ENCODE measurements around the gene PTPRM.

Gene PTPRM

DNA sequence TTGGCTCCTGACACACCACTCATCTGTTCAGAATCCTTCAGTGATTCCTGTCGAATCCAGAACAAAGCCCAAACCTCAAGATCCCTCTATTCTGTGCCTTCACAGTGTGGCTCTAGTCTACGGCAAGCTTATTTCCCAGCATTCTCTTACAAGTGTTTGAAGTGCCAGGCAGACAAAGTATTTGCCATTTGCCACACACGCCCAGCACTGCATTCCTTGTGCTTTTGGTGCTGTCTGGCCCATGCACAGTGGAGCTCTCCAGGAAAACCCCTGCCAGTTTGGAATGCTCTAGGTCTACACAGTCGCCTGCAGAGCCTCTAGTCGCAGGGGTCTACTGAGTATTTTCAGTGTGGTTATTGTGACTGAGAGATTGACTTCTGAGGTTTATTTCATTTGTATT, 783.5 kb downstream of the PTPRM start:
- Histone ChIP-seq H3K4me3 (no peak overlapping the region), H3K36me3 (replicated peaks) (no peaks in the 10 kb centered on the region), H3K27me3 (ENCODE audit: low read depth) (no peaks in the 10 kb centered on the region), H3K4me1 (no peaks in the 10 kb centered on the region), H3K9me3 (no peaks in the 10 kb centered on the region)
- DNase-seq (ENCODE audit: low spot score in 2 of 2), result no peak
- in situ Hi-C loops (cut with MboI; ENCODE audit: low sequenced_read_pairs), result no loop called here

DNA sequence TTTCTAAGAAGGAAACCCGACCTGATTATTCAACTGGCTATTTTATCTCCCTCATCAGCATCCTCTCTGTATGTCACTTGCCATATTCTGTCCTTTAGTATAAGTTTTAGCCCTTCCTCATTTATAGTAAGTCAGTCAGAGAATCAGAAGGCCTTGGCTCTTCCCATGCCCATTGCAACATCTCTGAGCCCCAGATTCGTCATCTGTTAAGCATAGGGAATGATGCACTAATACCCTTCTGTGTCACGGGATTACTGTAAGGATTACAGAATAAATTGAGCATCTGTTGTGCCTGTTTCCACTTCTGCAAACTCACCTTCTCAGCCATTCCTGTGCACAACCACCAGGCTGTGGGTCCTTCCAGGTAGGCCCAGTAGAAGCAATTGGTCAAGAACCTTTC, 784.0 kb downstream of the PTPRM start:
- Histone ChIP-seq H3K4me1 (no peaks in the 10 kb centered on the region), H3K27me3 (ENCODE audit: low read depth) (no peaks in the 10 kb centered on the region), H3K4me3 (no peak overlapping the region), H3K36me3 (replicated peaks) (no peaks in the 10 kb centered on the region), H3K9me3 (no peaks in the 10 kb centered on the region)
- in situ Hi-C loops (cut with MboI; ENCODE audit: low sequenced_read_pairs), result no loop called here
- no peak for DNase-seq (ENCODE audit: low spot score in 2 of 2)

DNA sequence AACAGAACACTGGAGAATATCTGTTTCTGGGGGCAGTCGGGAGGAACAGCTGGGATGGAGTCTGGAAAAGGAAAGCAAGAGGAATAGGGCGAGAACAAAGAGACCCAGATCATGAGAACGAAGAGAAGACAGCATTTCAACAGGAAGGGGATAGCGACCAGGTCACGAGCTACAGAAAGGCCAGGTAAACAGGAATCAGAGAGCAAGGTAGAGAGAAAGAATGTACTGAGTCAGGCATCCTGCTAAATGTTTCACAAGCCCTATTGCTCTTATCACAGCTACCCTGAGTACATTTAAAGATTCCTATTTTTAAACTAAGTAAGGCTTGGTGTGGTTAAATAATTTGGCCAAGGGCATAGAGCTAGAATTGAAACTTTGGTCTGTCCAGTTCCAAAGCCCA, 787.2 kb downstream of the PTPRM start:
- Histone ChIP-seq H3K9me3 (no peaks in the 10 kb centered on the region), H3K36me3 (replicated peaks) (no peaks in the 10 kb centered on the region), H3K4me3 (no peak overlapping the region), H3K4me1 (no peaks in the 10 kb centered on the region), H3K27me3 (ENCODE audit: low read depth) (no peaks in the 10 kb centered on the region; the same call in 1 of the 2 replicates)
- DNase-seq (ENCODE audit: low spot score in 2 of 2), result no peak
- in situ Hi-C loops (cut with MboI; ENCODE audit: low sequenced_read_pairs), result no loop called here

DNA sequence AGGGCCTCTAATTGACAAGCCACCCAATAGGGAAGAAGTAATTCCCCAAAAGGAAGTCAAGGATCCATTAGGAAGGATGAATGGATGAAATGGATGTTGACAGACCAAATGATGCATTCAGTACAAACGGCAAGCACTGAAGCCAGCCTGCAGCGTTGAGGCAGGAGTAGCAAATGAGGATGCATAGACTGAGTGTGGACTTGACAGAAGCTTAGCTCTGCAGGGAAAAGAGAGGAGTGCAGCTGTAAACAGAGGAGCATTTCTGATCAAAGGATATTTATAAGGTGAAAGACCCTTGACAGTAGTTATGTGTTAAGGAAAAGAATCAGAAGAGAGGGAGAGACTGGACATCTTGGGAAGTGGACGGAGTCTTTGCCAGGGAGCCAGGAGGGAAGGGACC, 788.9 kb downstream of the PTPRM start:
- H3K9me3 ChIP-seq, result no peaks in the 10 kb centered on the region
- no peak for DNase-seq (ENCODE audit: low spot score in 2 of 2)
- no peaks in the 10 kb centered on the region for H3K4me1 ChIP-seq
- H3K36me3 ChIP-seq (replicated peaks), result no peaks in the 10 kb centered on the region
- no peaks in the 10 kb centered on the region; the same call in 1 of the 2 replicates for H3K27me3 ChIP-seq (ENCODE audit: low read depth)
- no peak overlapping the region for H3K4me3 ChIP-seq
- in situ Hi-C loops (cut with MboI; ENCODE audit: low sequenced_read_pairs), result no loop called here

DNA sequence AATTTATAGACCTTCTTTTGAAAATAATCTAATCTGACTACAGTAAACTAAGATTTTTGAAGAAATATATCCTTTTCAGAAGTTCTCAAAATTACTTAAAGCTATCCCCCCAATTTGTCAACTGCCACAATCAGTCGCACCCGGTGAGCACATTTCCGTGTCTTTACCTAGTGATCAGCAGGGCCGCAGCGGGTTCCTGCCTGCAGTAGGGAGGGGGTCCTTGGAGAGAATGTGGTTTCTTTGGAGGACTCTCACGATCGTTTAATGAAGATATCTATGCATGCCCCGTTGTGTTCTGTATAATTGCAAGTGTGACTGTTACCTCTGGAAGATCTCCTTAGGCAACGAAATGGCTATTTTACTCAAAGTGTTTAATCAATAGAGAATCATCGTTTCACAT, 790.2 kb downstream of the PTPRM start:
- Histone ChIP-seq H3K27me3 (ENCODE audit: low read depth) (no peaks in the 10 kb centered on the region; the same call in 1 of the 2 replicates), H3K9me3 (no peaks in the 10 kb centered on the region), H3K4me1 (no peaks in the 10 kb centered on the region), H3K4me3 (no peak overlapping the region), H3K36me3 (replicated peaks) (no peaks in the 10 kb centered on the region)
- in situ Hi-C loops (cut with MboI; ENCODE audit: low sequenced_read_pairs), result no loop called here
- DNase-seq (ENCODE audit: low spot score in 2 of 2), result no peak

DNA sequence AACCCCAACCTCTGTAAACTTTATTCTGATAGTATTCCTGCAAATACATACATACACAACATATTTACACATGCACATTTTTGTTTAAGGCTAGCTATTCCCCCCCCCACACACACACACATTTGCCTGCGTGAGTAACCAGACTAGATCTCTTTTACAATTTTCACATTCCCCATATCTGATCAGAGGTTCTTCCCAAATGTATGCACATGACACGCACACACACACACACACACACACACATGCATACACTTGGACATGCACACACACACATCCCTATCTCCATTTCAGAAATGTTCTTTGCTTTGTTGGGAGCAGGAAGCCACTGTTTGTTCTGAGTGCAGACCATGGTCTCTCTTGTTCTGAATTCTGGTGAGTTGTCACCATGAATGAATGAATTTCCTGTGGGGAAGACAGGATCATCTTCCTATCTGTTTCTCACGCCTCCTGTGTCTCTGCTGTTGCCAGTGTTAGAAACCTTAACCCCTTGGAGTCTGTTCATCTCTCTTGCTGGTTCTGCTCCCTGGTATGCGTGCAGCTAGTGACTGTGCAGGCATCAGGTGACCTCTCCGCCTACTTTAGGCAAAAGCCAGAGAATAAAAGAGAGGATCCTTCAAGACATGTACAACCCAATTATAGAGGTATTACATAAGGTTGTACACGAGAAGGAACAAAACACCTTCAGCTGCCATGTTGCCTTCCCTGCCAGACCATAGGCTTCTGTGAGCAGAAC, 791.1 kb downstream of the PTPRM start:
- no peak for DNase-seq (ENCODE audit: low spot score in 2 of 2)
- in situ Hi-C loops (cut with MboI; ENCODE audit: low sequenced_read_pairs), result no loop called here
- H3K36me3 ChIP-seq (replicated peaks), result no peaks in the 10 kb centered on the region
- no peaks in the 10 kb centered on the region for H3K4me1 ChIP-seq
- H3K4me3 ChIP-seq, result no peak overlapping the region
- no peaks in the 10 kb centered on the region; the same call in none of the 2 replicates for H3K27me3 ChIP-seq (ENCODE audit: low read depth)
- no peaks in the 10 kb centered on the region for H3K9me3 ChIP-seq

DNA sequence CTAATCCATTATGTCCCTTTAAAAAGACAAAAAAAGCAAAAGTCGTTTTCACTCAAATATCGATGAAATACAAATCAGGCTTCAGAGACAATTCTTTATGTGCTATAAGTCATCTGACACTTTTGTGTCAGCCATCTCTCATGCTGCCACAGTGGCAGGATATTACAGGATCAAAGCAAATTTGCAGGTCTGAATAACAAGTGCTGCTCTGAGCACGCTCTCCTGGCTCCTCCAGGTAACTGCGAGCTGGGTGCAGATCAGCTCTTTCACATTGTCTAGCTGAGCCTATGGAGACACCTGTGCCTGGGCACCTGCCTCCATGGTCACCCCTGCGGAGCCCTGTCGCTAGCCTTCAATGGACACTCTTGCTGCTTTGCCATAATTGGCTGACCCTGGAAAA, 792.0 kb downstream of the PTPRM start:
- in situ Hi-C loops (cut with MboI; ENCODE audit: low sequenced_read_pairs), result no loop called here
- DNase-seq (ENCODE audit: low spot score in 2 of 2), result no peak
- H3K9me3 ChIP-seq, result no peaks in the 10 kb centered on the region
- H3K27me3 ChIP-seq (ENCODE audit: low read depth), result no peaks in the 10 kb centered on the region; the same call in none of the 2 replicates
- no peaks in the 10 kb centered on the region for H3K36me3 ChIP-seq (replicated peaks)
- no peak overlapping the region for H3K4me3 ChIP-seq
- H3K4me1 ChIP-seq, result no peaks in the 10 kb centered on the region

DNA sequence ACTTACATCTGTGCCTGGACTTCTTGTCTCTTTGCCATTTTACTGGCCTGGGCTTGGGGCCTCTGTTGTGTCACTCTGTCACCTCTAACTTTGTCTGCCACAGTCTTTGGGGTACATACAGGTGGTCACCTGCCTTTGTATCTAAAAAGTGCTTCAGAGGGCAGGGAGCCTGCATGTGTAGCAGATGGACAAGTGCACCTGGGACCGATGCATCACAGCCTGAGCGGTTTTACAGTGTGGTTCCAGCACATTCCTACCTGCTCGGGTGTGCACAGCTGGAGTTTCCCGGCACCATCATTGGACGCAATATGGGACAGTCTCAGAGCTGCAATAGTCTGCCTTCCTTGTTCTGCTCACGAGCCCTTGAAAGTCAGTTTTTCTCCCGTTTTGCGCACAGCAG, 792.4 kb downstream of the PTPRM start:
- no peak for DNase-seq (ENCODE audit: low spot score in 2 of 2)
- no peaks in the 10 kb centered on the region for H3K4me1 ChIP-seq
- in situ Hi-C loops (cut with MboI; ENCODE audit: low sequenced_read_pairs), result no loop called here

DNA sequence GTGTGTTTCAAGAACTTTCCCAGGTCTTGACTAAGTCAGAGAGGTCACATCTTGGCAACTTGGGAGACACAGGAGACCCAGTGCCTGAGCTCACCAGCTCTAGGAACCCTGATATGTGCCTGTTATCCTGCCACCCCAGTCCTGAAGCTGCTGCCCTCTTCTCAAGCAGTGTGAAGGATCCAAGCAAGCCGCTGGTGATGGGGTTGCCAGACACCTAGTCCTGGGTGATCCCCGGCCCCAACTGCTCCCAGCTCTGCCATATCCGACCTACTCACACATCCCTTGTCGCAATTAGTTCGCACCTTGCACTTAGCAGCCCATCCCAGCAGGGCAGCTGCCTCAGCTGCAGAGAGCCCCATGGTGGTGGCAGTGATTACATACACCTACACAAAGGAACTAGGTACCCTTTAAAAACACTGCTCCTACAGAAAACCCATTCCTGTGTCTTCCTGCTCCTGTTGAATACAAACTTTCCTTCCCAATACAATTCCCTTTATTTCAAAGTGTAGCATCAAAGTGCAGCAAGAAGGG, 794.9 kb downstream of the PTPRM start:
- no peak for DNase-seq (ENCODE audit: low spot score in 2 of 2)
- Histone ChIP-seq H3K36me3 (replicated peaks) (no peaks in the 10 kb centered on the region), H3K4me3 (no peak overlapping the region), H3K27me3 (ENCODE audit: low read depth) (peaks cover 7% of the 10 kb centered on the region), H3K9me3 (no peaks in the 10 kb centered on the region), H3K4me1 (no peaks in the 10 kb centered on the region)
- in situ Hi-C loops (cut with MboI; ENCODE audit: low sequenced_read_pairs), result no loop called here

More for the DNA sequence above, 792.4 kb downstream of the PTPRM start:
- Histone ChIP-seq H3K36me3 (replicated peaks) (no peaks in the 10 kb centered on the region), H3K9me3 (no peaks in the 10 kb centered on the region), H3K4me3 (no peak overlapping the region), H3K27me3 (ENCODE audit: low read depth) (no peaks in the 10 kb centered on the region; the same call in none of the 2 replicates)

DNA sequence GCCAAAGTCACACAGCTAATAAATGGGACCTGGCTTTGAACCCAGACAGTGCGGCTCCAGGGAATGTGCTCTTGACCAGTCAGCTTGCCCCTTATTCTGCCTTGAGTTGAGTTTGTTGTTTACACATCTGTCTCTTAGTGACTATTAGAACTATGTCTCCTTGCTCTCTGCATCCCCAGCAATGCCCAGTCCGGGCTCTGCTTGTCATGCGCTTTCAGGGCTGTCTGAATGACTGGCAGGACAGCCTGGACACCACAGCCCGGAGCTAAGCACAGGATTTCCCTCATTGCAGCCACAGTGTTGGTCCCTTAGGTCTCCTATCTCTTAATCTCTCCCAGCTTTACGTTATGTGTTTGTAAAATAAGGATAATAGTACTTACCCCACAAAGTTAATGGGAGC, 795.7 kb downstream of the PTPRM start:
- in situ Hi-C loops (cut with MboI; ENCODE audit: low sequenced_read_pairs), result no loop called here
- no peaks in the 10 kb centered on the region for H3K9me3 ChIP-seq
- peaks cover 9% of the 10 kb centered on the region for H3K27me3 ChIP-seq (ENCODE audit: low read depth)
- no peaks in the 10 kb centered on the region for H3K36me3 ChIP-seq (replicated peaks)
- H3K4me3 ChIP-seq, result no peak overlapping the region
- no peaks in the 10 kb centered on the region for H3K4me1 ChIP-seq
- DNase-seq (ENCODE audit: low spot score in 2 of 2), result no peak

DNA sequence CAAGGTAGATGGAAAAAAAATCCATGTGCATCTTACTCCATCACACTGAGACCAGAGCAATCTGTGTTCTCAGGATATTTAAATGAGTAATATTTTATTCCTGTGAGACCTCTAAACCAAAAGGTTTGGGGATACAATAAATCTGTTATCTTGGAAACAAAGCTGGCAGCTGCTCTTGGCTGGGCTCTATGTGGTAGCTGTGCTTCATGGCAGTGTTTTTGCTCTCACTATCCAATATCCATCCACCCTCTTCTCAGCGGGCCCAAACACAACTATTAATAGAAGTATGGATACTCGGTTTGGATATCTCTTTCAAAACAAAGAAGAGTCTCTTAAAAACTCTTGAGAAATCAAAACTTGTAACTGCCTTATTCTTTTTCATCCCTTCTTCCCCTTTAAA, 797.3 kb downstream of the PTPRM start:
- Histone ChIP-seq H3K27me3 (ENCODE audit: low read depth) (peaks cover 9% of the 10 kb centered on the region), H3K4me1 (no peaks in the 10 kb centered on the region), H3K4me3 (no peak overlapping the region), H3K36me3 (replicated peaks) (no peaks in the 10 kb centered on the region), H3K9me3 (no peaks in the 10 kb centered on the region)
- in situ Hi-C loops (cut with MboI; ENCODE audit: low sequenced_read_pairs), result no loop called here
- no peak for DNase-seq (ENCODE audit: low spot score in 2 of 2)

DNA sequence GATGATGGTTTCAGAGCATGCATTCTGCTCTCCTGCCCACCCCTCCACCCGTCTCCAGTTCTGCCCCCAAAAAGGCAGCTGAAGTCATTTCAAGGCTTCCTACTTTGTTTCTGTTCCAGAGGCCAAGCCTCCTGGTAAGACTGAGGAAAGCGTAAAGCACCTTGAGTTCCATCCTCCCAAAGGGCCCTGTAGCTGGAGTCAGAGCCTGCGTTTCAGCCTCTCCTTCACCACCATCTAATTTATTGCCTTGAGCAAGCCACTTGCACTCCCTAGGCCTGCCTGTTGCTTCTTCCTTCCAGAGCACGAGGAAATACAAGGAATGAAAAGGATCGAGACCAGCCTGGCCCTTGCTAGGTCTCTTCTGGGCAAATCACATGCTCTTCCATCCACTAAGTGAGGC, 797.9 kb downstream of the PTPRM start:
- no peak for DNase-seq (ENCODE audit: low spot score in 2 of 2)
- Histone ChIP-seq H3K4me3 (no peak overlapping the region), H3K36me3 (replicated peaks) (no peaks in the 10 kb centered on the region), H3K4me1 (no peaks in the 10 kb centered on the region), H3K27me3 (ENCODE audit: low read depth) (peaks cover 9% of the 10 kb centered on the region), H3K9me3 (no peaks in the 10 kb centered on the region)
- in situ Hi-C loops (cut with MboI; ENCODE audit: low sequenced_read_pairs), result no loop called here

DNA sequence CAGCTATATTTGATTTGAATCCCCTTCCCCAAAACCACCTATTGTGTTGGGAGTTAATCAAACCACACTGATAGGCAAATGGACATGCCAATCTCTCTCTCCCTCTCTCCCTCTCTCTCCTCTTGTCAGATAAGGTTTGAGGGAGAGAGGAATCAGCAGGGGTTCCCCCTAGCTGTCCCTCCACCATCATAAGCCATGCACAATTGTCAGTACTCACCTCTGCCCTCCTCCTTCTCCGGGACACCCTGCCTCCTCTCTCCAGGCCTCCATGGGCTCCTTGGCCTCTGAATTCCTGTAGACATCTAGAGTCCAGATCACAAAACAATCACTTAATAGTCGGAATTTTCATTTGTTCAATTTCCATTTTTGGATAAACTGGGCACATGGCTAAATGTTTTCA, 798.4 kb downstream of the PTPRM start:
- in situ Hi-C loops (cut with MboI; ENCODE audit: low sequenced_read_pairs), result no loop called here
- H3K36me3 ChIP-seq (replicated peaks), result no peaks in the 10 kb centered on the region
- H3K9me3 ChIP-seq, result no peaks in the 10 kb centered on the region
- H3K27me3 ChIP-seq (ENCODE audit: low read depth), result peaks cover 9% of the 10 kb centered on the region
- no peaks in the 10 kb centered on the region for H3K4me1 ChIP-seq
- no peak for DNase-seq (ENCODE audit: low spot score in 2 of 2)
- no peak overlapping the region for H3K4me3 ChIP-seq

DNA sequence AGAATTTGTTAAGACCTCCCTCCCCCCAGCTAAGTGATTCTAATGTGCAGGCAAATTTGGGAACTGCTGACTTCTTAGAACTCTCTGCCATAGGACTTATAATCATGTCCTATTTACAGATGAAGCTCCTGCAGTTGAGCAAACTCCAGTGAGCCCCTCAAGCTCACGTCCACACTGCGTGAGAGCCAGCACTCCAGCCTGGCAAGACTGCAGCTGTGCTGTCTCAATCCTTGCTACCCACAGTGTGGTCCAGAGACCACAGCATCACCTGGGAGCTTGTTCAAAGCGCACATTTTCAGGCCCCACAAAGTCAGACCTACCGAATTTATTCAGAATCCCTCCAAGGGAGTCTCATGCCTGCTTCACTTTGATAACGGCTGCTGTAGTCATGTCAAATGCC, 799.0 kb downstream of the PTPRM start:
- DNase-seq (ENCODE audit: low spot score in 2 of 2), result no peak
- no peak overlapping the region for H3K4me3 ChIP-seq
- no peaks in the 10 kb centered on the region for H3K36me3 ChIP-seq (replicated peaks)
- in situ Hi-C loops (cut with MboI; ENCODE audit: low sequenced_read_pairs), result no loop called here
- no peaks in the 10 kb centered on the region for H3K9me3 ChIP-seq
- no peaks in the 10 kb centered on the region for H3K4me1 ChIP-seq
- H3K27me3 ChIP-seq (ENCODE audit: low read depth), result peaks cover 9% of the 10 kb centered on the region

DNA sequence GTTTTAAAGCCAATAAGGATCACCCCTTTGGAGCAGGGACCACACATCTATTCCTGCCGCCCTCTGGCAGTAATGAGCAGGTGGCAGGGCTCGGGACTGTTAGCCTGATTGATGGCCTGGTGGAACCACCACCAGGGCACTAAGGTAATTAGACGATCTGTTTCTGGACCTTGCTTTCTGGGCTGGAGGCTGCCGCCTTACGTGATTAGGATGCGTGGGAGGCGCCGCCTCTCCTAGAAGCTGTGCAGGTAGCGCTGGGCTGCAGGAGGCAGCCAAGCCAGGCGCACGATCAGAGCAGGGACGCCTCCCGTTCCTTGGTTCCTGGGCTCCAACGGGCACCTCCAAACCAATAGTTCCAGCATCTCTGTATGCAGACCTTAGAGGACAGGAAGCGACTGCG, 799.5 kb downstream of the PTPRM start:
- no peak for DNase-seq (ENCODE audit: low spot score in 2 of 2)
- no peaks in the 10 kb centered on the region for H3K36me3 ChIP-seq (replicated peaks)
- no peaks in the 10 kb centered on the region for H3K4me1 ChIP-seq
- in situ Hi-C loops (cut with MboI; ENCODE audit: low sequenced_read_pairs), result no loop called here
- H3K9me3 ChIP-seq, result no peaks in the 10 kb centered on the region
- peaks cover 9% of the 10 kb centered on the region for H3K27me3 ChIP-seq (ENCODE audit: low read depth)
- H3K4me3 ChIP-seq, result no peak overlapping the region

Data from HAP-1 (cell line).